ENCODE results near the gene KAZN.

The KAZN gene

DNA sequence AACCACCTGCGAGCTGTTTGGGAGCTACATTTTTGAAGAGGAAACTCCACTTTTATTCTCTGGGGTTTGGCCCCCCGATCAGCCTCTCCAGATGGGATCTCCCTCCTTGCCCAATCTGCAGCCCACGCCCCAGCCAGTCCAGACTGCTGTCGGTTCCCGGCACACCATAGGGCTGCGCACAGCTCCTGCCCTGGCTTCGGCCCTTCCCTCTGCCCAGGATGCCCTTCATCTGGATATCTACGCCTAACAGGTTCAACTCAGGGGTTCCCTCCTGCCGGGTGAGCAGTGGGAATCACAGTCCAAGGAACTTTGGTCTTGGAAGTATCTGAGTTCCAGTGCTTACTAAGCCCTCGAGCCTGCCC, 135.3 kb downstream of the KAZN start:
- Histone ChIP-seq H3K36me3 (ENCODE audit: control insufficient read depth in 2 of 2, insufficient read depth in 2 of 2, low read length in 2 of 2) (no peaks in the 10 kb centered on the region), H3K9me3 (ENCODE audit: control insufficient read depth in 2 of 2, low read length in 2 of 2) (no peaks in the 10 kb centered on the region), H3K9ac (ENCODE audit: low read depth in 1 of 2, low read length in 2 of 2) (no peak overlapping the region), H3K27ac (ENCODE audit: low read depth in 2 of 2, low read length in 2 of 2) (no peak overlapping the region), H3K27me3 (ENCODE audit: control insufficient read depth in 2 of 2, insufficient read depth in 2 of 2, low read length in 2 of 2) (no peaks in the 10 kb centered on the region), H3K4me1 (ENCODE audit: control insufficient read depth in 2 of 2, insufficient read depth in 2 of 2, low read length in 2 of 2) (no peaks in the 10 kb centered on the region), H3K4me3 (ENCODE audit: low read length in 2 of 2) (no peak overlapping the region)

DNA sequence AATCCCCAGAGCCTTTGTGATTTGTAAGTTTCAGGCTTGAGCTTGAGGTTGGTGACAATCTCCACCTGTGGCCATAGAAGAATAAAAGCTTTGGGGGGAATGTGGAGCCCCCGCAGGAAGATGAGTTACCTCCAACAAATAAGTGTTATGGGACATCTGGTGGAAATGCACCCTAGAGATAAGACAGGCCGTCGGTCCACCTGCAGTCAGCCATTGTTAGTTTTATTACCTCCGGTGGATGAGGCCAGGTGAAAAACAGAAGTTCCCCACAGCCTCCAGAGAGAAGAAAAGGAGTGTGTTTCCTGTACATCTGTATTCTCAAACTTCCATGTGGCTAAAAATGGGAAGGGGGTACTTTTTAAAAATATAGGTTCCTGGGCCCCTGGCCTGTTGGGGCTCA, 137.4 kb downstream of the KAZN start:
- no peaks in the 10 kb centered on the region for H3K36me3 ChIP-seq (ENCODE audit: control insufficient read depth in 2 of 2, insufficient read depth in 2 of 2, low read length in 2 of 2)
- H3K4me3 ChIP-seq (ENCODE audit: low read length in 2 of 2), result no peak overlapping the region
- no peaks in the 10 kb centered on the region for H3K4me1 ChIP-seq (ENCODE audit: control insufficient read depth in 2 of 2, insufficient read depth in 2 of 2, low read length in 2 of 2)
- H3K27ac ChIP-seq (ENCODE audit: low read depth in 2 of 2, low read length in 2 of 2), result no peak overlapping the region
- no peak overlapping the region for H3K9ac ChIP-seq (ENCODE audit: low read depth in 1 of 2, low read length in 2 of 2)
- no peaks in the 10 kb centered on the region for H3K9me3 ChIP-seq (ENCODE audit: control insufficient read depth in 2 of 2, low read length in 2 of 2)
- H3K27me3 ChIP-seq (ENCODE audit: control insufficient read depth in 2 of 2, insufficient read depth in 2 of 2, low read length in 2 of 2), result no peaks in the 10 kb centered on the region

DNA sequence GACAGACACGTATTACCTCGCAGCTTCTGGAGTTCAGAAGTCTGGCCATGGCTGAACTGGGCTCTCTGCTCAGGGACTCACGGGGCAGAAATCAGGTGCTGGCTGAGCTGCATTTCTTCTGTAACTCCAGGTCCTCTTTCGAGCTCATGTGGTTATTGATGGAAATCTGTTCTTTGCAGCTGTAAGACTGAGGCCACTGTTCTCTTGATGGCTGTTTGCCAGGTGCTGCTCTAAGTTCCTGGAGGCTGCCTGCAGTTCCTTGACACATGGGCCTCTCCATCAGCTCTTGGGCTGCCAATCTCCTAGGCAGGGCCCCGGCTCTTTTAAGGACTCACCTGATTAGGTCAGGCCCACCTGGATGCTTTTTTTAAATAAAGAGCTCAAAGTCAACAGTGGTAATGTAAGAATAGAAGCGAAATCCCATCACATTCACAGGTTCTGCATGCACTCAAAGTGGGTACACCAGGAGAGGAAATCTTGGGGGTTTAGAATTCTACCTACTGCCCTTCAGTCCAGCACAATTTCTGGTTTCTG, 139.1 kb downstream of the KAZN start:
- no peak overlapping the region for H3K9ac ChIP-seq (ENCODE audit: low read depth in 1 of 2, low read length in 2 of 2)
- no peaks in the 10 kb centered on the region for H3K4me1 ChIP-seq (ENCODE audit: control insufficient read depth in 2 of 2, insufficient read depth in 2 of 2, low read length in 2 of 2)
- no peaks in the 10 kb centered on the region for H3K9me3 ChIP-seq (ENCODE audit: control insufficient read depth in 2 of 2, low read length in 2 of 2)
- no peak overlapping the region for H3K27ac ChIP-seq (ENCODE audit: low read depth in 2 of 2, low read length in 2 of 2)
- H3K4me3 ChIP-seq (ENCODE audit: low read length in 2 of 2), result no peak overlapping the region
- no peaks in the 10 kb centered on the region for H3K36me3 ChIP-seq (ENCODE audit: control insufficient read depth in 2 of 2, insufficient read depth in 2 of 2, low read length in 2 of 2)
- peaks cover 0 to 2% of the 10 kb centered on the region in 2 donors for H3K27me3 ChIP-seq (ENCODE audit: control insufficient read depth in 2 of 2, insufficient read depth in 2 of 2, low read length in 2 of 2)

DNA sequence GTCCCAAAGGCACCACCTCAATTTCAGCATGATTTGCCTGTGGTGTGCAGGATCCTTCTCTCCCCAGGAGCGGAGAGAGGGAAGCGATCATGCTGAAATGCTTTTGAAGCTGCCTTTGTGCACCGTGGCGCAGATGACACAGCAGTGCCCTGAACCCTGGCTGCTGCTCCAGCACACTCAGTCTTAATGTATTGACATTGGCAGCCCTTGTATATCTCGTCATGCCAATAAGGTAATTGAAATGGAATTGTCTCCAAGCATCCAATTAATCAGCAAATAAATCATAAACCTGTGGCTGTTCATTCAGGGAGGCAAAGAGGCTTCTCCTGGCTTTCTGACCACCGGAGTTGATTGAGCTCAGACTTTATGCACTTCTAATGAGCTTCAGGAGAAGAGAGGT, 139.8 kb downstream of the KAZN start:
- Histone ChIP-seq H3K36me3 (ENCODE audit: control insufficient read depth in 2 of 2, insufficient read depth in 2 of 2, low read length in 2 of 2) (no peaks in the 10 kb centered on the region), H3K4me3 (ENCODE audit: low read length in 2 of 2) (no peak overlapping the region)

DNA sequence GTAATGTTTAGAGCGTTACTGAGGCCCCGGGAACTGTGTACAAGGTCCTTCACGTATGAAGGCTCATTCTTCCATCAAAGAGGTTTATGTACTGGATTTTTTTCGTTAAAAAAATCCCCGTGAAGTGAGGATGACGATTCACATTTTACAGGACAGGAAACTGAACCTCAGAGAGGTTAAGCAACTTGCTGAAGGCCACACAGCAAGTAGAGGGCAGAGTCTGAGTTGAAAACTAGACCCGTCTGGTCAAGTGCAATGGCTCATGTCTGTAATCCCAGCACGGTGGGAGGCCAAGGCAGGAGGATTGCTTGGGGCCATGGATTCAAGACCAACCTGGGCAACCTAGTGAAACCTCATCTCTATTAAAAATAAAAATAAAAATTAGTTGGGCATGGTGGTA, 140.2 kb downstream of the KAZN start:
- H3K9ac ChIP-seq (ENCODE audit: low read depth in 1 of 2, low read length in 2 of 2), result no peak overlapping the region
- no peak overlapping the region for H3K27ac ChIP-seq (ENCODE audit: low read depth in 2 of 2, low read length in 2 of 2)
- H3K4me1 ChIP-seq (ENCODE audit: control insufficient read depth in 2 of 2, insufficient read depth in 2 of 2, low read length in 2 of 2), result no peaks in the 10 kb centered on the region
- no peaks in the 10 kb centered on the region for H3K36me3 ChIP-seq (ENCODE audit: control insufficient read depth in 2 of 2, insufficient read depth in 2 of 2, low read length in 2 of 2)
- H3K4me3 ChIP-seq (ENCODE audit: low read length in 2 of 2), result no peak overlapping the region
- H3K27me3 ChIP-seq (ENCODE audit: control insufficient read depth in 2 of 2, insufficient read depth in 2 of 2, low read length in 2 of 2), result peaks cover 0 to 2% of the 10 kb centered on the region in 2 donors
- H3K9me3 ChIP-seq (ENCODE audit: control insufficient read depth in 2 of 2, low read length in 2 of 2), result no peaks in the 10 kb centered on the region

More for the DNA sequence above, 139.8 kb downstream of the KAZN start:
- Histone ChIP-seq H3K9ac (ENCODE audit: low read depth in 1 of 2, low read length in 2 of 2) (no peak overlapping the region), H3K27me3 (ENCODE audit: control insufficient read depth in 2 of 2, insufficient read depth in 2 of 2, low read length in 2 of 2) (peaks cover 0 to 2% of the 10 kb centered on the region in 2 donors), H3K9me3 (ENCODE audit: control insufficient read depth in 2 of 2, low read length in 2 of 2) (no peaks in the 10 kb centered on the region), H3K4me1 (ENCODE audit: control insufficient read depth in 2 of 2, insufficient read depth in 2 of 2, low read length in 2 of 2) (no peaks in the 10 kb centered on the region), H3K27ac (ENCODE audit: low read depth in 2 of 2, low read length in 2 of 2) (no peak overlapping the region)

DNA sequence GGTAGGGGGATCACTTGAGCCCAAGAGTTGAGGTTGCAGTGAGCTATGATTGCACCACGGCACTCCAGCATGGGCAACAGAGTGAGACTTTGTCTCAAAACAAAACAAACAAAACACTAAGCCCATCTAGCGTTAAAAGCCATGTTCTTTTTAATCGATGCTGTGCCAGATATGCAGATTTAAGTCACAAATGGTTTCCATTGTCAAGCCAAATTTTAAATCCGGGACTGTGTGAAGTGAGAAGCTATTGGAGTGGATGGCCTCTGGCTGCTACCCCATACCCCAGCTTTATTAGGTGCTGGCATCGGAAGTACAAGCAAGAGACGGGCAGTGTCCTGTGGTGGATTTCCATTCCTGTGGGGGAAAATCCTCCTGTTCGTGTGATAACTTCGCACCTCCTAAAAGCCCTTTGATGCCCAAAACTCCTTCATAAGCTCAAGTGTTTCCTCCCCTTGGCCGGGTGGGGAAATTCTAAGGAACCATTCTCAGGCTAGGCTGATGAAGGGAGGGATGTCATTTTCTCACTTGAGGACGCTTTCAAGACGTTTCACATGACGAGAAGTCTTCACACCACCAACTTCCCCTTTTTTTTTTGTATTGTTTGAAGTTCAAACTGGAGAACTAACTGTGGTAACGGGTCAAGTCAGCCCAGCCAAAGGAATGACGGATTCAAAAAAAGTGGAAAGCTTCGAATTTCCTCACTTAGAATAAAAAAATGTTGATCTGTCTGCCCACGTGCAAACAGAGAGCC, 140.8 kb downstream of the KAZN start:
- Histone ChIP-seq H3K27me3 (ENCODE audit: control insufficient read depth in 2 of 2, insufficient read depth in 2 of 2, low read length in 2 of 2) (peaks cover 0 to 2% of the 10 kb centered on the region in 2 donors), H3K27ac (ENCODE audit: low read depth in 2 of 2, low read length in 2 of 2) (no peak overlapping the region), H3K9ac (ENCODE audit: low read depth in 1 of 2, low read length in 2 of 2) (no peak overlapping the region), H3K9me3 (ENCODE audit: control insufficient read depth in 2 of 2, low read length in 2 of 2) (no peaks in the 10 kb centered on the region), H3K4me1 (ENCODE audit: control insufficient read depth in 2 of 2, insufficient read depth in 2 of 2, low read length in 2 of 2) (no peaks in the 10 kb centered on the region), H3K36me3 (ENCODE audit: control insufficient read depth in 2 of 2, insufficient read depth in 2 of 2, low read length in 2 of 2) (no peaks in the 10 kb centered on the region), H3K4me3 (ENCODE audit: low read length in 2 of 2) (no peak overlapping the region)

DNA sequence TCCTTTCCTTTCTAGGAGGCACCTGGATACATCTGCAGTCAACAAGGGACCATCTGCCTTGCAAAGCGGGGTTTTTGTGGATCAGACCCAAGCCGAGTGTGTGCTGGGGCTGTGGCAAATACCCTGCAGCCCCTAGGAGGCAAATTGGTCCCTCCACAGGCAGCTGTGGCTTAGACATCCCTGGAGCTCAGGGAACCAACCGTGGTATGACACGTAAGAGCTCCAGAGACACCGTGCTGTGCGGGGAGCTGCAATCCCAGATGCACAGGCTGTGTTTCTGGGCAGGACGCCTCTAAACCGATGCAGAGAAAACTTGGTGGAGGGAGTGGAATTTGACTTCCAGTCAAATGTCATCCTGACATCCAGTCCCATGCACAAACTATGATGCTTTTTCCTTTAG, 141.5 kb downstream of the KAZN start:
- Histone ChIP-seq H3K4me3 (ENCODE audit: low read length in 2 of 2) (no peak overlapping the region), H3K9ac (ENCODE audit: low read depth in 1 of 2, low read length in 2 of 2) (no peak overlapping the region), H3K36me3 (ENCODE audit: control insufficient read depth in 2 of 2, insufficient read depth in 2 of 2, low read length in 2 of 2) (no peaks in the 10 kb centered on the region), H3K27ac (ENCODE audit: low read depth in 2 of 2, low read length in 2 of 2) (no peak overlapping the region), H3K9me3 (ENCODE audit: control insufficient read depth in 2 of 2, low read length in 2 of 2) (no peaks in the 10 kb centered on the region), H3K4me1 (ENCODE audit: control insufficient read depth in 2 of 2, insufficient read depth in 2 of 2, low read length in 2 of 2) (no peaks in the 10 kb centered on the region), H3K27me3 (ENCODE audit: control insufficient read depth in 2 of 2, insufficient read depth in 2 of 2, low read length in 2 of 2) (peaks cover 0 to 2% of the 10 kb centered on the region in 2 donors)

DNA sequence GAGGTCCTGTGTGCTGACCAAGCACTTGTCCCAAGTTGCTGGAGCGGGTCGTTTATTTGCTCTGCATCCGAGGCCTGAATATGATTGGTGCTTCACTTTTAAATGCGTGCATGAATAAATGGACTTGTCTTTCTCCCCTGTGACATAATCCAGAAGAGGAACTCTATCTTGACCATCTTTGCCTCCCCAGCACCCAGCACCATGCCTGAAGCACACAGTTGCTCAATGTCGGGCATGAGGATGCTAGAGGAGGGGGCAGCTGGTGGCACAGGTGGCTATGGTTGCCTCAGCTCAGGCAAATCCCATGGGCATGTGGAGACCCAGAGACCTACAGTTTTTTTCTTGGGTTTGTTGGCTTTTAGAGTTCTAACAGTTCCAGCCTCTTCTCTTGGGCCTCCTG, 142.6 kb downstream of the KAZN start:
- Histone ChIP-seq H3K4me3 (ENCODE audit: low read length in 2 of 2) (no peak overlapping the region), H3K36me3 (ENCODE audit: control insufficient read depth in 2 of 2, insufficient read depth in 2 of 2, low read length in 2 of 2) (no peaks in the 10 kb centered on the region), H3K27me3 (ENCODE audit: control insufficient read depth in 2 of 2, insufficient read depth in 2 of 2, low read length in 2 of 2) (peaks cover 0 to 2% of the 10 kb centered on the region in 2 donors), H3K27ac (ENCODE audit: low read depth in 2 of 2, low read length in 2 of 2) (no peak overlapping the region), H3K9me3 (ENCODE audit: control insufficient read depth in 2 of 2, low read length in 2 of 2) (no peaks in the 10 kb centered on the region), H3K4me1 (ENCODE audit: control insufficient read depth in 2 of 2, insufficient read depth in 2 of 2, low read length in 2 of 2) (no peaks in the 10 kb centered on the region), H3K9ac (ENCODE audit: low read depth in 1 of 2, low read length in 2 of 2) (no peak overlapping the region)

DNA sequence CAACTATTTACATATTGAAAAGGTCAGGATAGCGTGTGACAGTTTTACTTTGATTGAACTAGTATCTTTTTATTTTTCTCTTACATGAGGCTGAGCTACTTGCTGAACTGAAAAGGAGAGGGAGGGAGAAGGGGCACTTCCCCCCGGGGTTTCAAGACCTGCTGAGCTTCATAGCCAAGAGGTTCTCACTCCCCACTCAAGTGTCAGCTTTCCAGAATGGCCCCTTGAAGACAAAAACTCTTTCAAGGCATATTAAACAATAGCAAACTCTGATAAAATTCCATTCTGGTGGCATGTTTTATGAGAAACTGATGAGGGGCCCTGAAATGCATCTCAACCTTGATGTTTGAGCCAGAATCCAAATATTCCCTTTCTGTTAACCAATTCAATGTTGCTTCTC, 143.0 kb downstream of the KAZN start:
- H3K9ac ChIP-seq (ENCODE audit: low read depth in 1 of 2, low read length in 2 of 2), result no peak overlapping the region
- H3K4me1 ChIP-seq (ENCODE audit: control insufficient read depth in 2 of 2, insufficient read depth in 2 of 2, low read length in 2 of 2), result no peaks in the 10 kb centered on the region
- no peak overlapping the region for H3K27ac ChIP-seq (ENCODE audit: low read depth in 2 of 2, low read length in 2 of 2)
- no peaks in the 10 kb centered on the region for H3K9me3 ChIP-seq (ENCODE audit: control insufficient read depth in 2 of 2, low read length in 2 of 2)
- peaks cover 0 to 2% of the 10 kb centered on the region in 2 donors for H3K27me3 ChIP-seq (ENCODE audit: control insufficient read depth in 2 of 2, insufficient read depth in 2 of 2, low read length in 2 of 2)
- H3K4me3 ChIP-seq (ENCODE audit: low read length in 2 of 2), result no peak overlapping the region
- no peaks in the 10 kb centered on the region for H3K36me3 ChIP-seq (ENCODE audit: control insufficient read depth in 2 of 2, insufficient read depth in 2 of 2, low read length in 2 of 2)

DNA sequence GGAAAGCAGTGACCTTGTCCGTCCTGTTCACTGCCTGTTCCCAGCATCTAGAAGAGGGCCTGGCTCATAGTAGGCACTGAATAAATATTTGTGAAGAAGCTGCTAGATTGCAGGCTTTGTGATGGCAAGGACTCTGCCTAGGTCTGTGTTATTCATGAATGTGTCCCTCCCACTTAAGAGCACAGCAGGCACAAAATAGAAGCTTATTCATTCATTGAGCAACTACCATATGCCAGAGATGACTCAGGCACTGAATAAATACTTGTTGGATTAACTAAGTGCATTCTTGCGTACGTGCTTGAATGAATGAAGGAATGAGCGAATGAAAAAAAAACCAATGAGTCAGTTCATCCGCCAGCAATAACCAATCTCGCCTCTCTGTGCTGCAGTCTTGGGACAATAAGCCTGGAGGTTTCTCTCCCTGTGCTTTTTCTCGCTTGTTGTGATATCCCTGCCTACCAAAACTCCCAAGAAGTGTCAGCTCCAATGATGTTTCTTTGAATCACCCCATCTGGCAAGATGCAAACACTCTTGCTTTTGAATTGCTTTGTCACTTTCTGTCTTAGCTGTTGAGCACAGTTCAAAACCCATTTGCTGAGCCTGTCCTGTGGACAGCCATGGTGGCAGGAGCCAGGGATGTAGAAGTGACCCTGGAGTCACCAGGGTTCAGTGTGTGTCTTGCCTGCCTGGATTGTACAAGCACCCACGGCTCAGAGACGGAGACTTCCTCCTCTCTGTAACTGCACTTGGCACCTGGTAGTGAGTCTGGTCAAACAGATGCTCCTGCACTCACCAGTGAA, 143.9 kb downstream of the KAZN start:
- peaks cover 0 to 2% of the 10 kb centered on the region in 2 donors for H3K27me3 ChIP-seq (ENCODE audit: control insufficient read depth in 2 of 2, insufficient read depth in 2 of 2, low read length in 2 of 2)
- H3K4me3 ChIP-seq (ENCODE audit: low read length in 2 of 2), result no peak overlapping the region
- H3K36me3 ChIP-seq (ENCODE audit: control insufficient read depth in 2 of 2, insufficient read depth in 2 of 2, low read length in 2 of 2), result no peaks in the 10 kb centered on the region
- H3K27ac ChIP-seq (ENCODE audit: low read depth in 2 of 2, low read length in 2 of 2), result no peak overlapping the region
- no peaks in the 10 kb centered on the region for H3K9me3 ChIP-seq (ENCODE audit: control insufficient read depth in 2 of 2, low read length in 2 of 2)
- H3K9ac ChIP-seq (ENCODE audit: low read depth in 1 of 2, low read length in 2 of 2), result no peak overlapping the region
- no peaks in the 10 kb centered on the region for H3K4me1 ChIP-seq (ENCODE audit: control insufficient read depth in 2 of 2, insufficient read depth in 2 of 2, low read length in 2 of 2)
